GM19351 (cell line): Measurements from ENCODE around the gene PDK1.
"Not testable (repeated sequence)": the region's sequence is repeated elsewhere in the genome, so short reads cannot be mapped to it uniquely, and the experiment has no call there.

Source experiments
- ATAC-seq: cut with Tn5 transposase; IDR thresholded peaks from one replicate; pipeline ENCODE4 v1.9.1; 2021; ENCODE audit warnings: mild to moderate bottlenecking, moderate library complexity; ENCODE audit not compliant: unreplicated experiment

Gene PDK1

DNA sequence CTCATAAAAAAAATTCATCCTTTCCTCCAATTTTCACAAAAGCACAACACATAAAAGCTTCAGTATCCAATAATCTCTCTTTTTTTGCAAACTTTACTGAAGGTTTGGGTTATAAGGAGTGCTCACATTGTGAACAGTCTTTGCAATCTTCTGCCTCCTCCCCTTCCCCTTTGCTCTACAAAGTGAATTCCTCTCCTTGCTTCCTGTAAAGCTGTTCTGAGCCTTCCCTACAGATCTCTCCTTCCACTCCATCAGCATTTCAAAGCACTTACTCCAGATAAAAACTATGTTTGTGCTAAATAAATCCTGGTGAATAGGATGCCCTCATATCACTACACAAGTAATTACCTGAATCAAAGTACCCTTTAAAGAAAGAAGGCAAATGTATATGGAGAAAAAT lies 4.6 kb upstream of the PDK1 start:
- no peak for ATAC-seq

DNA sequence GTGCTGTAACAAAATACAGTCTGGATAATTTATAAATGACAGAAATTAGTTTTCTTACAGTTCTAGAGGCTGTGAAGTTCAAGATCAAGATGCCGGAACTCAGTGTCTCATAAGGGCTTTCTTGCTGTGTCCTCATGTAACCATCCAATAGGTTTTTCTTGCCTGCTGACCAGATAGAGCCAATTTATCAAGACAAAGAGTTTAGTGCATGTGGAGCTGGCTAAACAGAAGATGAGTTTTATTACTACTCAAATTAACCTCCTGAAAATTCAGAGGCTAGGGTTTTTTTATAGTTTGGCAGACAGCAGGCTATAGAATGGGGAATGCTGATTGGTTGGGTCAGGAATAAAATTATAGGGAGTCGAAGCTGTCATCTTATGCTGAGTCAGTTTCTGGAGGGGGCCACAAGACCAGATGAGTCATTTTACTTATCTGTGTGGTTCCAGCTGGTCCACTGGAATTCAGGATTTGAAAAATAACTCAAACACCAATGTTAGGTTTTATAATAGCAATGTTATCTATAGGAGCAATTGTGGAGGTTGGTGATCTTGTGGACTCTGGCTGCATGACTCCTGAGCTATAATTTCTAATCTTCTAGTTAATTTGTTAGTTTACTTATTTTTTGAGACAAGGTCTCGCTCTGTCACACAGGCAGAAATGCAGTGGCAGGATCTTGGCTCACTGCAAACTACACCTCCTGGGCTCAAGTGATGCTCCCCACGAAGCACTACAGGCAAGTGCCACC lies 3.2 kb upstream of the PDK1 start:
- ATAC-seq: no peak

DNA sequence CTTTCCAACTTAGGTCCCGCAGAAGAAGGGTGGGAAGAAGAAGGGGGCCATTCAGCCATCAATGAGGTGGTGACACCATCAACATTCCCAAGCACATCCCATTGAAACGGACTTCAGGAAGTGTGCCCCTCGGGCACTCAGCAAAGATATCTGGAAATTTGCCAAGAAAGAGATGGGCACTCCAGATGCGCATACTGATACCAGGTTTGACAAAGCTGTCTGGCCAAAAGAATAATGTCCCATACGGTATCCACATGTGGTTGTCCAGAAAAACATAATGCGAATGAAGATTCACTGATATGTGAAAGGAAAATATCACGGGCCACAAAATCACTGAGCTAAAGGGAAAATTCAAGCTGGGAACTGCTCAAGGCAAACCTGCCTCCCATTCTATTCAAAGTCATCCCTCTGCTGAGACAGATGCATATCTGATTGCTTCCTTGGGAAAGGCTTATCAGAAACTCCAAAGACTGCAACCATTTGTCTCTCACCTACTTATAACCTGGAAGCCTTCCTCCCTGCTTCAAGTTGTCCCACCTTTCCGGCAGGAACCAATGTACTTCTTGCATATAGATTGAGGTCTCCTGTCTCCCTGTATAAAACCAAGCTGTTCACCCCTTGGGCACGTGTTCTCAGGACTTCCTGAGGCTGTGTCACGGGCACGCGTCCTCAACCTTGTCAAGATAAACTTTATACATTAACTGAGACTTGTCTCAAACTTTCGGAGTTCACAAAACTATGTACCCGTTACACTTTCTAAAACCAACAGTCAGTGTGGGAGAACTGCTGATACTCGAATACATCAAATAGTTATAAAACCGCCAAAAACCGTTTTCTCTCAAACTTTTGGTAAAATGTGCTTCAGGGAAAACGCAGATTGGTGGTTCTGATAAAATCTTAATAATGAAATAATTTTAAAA lies 1.3 kb upstream of the PDK1 start:
- no peak for ATAC-seq

DNA sequence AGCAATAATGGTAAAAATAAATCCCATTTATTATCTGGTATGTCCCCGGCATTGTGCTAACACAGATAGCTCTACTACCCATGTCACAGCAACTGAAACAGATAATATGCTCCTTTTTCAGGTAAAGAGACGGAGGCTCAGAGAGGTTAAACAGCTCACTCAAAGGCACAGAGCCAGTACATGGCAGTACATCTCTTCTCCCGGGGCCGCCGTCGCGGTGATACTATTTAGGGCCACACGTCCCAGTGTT lies 693 bp upstream of the PDK1 start:
- ATAC-seq: no peak

DNA sequence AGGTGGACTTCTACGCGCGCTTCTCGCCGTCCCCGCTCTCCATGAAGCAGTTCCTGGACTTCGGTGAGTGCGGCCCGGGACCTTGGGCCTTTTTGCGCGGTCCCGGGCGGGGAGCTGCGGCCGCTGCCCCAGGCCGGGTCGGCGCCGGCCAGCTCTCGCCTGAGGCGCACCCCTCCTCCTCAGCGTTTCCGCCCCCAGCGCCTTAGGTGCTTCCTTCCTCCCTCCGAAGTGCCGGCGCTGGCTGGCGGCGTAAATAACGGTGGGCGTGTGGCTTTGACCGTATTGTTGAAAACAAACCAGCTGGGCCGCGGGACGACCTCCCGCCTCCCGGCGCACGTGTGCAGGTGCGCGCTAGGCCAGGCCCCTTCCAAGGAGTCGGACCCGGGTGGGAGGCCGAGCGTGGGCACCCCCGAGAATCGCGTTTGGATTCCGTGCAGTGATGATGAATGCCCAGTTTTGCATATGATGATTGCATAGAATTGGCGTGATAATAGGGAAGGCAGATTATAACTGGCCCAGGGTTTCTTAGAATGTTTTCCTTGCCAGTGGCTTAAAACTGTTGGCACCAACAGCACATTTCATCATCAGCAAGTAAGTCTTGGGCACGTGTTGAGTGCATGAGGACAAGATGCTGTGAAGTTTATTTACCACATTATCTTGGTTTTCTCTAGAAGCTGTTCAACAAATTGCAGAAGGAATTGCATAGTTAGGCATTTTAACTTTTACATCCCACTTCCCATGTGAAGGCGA lies 569 bp downstream of the PDK1 start:
- ATAC-seq: peak; percentile 67

DNA sequence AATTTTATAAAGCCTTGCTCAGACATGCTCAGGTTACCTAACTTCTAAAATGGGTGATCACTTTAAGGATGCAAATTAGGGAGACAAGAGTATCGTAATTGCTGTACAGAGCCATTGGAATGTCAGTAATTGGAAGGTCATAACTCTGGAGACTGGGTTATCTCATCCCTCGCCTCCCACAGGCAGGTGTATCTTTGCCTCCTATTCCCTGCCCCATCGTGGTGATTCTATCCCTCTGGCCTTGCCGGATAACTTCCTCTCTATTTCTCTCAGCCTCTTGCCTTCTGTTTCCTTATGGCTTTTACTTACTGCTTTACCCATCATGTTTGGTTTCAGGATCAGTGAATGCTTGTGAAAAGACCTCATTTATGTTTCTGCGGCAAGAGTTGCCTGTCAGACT lies 2.5 kb downstream of the PDK1 start:
- no peak for ATAC-seq

DNA sequence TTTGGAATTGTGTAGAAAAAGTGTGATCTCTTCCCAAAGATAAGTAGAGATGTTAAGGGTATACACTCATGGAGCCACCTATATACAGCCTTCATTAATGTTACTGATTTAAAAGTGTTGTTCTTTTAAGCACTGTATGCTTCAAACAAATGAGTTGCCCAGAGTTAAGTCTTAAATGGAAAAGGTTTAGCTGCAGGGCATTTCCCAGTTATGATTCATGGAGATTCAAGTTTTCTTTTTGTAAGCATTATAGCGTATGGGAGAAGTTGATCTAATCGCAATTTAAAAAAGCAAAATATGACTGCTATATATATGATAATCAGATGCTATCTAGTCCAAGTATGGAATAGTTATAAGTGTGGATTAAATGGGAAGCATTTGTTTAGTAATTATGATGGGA lies 4.8 kb downstream of the PDK1 start:
- no peak for ATAC-seq

DNA sequence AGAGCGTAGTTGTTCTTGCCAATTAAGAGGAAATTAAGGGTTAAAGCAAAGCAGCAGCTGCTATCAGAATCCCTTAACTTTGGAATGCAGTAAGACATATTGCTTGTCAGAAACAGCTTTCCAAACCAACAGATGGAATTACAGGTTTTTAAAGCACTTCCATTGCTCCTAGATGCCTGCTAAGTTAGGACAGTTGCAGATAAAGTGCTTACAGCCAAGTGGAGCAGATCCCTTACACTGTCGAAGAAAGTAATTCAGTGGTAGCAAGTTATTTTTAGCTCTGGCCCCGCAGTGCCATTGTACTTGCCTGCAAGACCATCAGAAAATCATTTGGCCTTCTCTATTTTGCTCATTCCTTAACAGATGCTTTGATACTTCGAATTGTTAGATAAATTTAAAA lies 5.4 kb downstream of the PDK1 start:
- ATAC-seq: no peak

DNA sequence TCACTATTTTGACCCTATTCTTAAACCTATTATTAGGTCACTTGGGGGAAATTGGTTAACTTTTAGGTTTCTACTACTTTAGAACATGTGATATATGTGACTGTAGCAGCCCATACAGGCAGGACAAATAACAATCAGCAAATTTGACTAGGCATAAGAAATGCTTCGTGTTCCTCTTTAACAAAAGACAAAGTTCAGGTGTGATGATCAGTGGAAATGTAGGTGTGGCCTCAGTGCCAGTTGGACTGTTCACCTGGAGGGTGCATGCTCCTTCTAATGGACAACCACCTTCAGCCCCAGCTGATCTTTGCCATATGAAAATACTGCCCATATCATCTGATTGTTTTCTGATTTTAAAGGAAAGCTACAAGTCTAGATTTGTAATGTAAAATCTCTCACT lies 6.4 kb downstream of the PDK1 start:
- ATAC-seq: no peak

DNA sequence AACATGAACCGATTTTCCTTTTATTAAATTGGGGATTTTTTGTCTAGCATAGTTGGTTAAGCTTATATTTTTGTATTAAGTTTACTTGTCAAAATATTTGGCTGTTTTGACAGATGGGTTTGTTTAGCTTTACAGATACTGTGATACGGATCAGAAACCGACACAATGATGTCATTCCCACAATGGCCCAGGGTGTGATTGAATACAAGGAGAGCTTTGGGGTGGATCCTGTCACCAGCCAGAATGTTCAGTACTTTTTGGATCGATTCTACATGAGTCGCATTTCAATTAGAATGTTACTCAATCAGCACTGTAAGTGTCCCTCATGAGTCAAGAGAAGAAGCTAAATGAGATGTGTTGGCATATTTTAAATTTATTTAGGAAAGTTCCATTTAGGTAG lies 8.5 kb downstream of the PDK1 start:
- no peak for ATAC-seq

DNA sequence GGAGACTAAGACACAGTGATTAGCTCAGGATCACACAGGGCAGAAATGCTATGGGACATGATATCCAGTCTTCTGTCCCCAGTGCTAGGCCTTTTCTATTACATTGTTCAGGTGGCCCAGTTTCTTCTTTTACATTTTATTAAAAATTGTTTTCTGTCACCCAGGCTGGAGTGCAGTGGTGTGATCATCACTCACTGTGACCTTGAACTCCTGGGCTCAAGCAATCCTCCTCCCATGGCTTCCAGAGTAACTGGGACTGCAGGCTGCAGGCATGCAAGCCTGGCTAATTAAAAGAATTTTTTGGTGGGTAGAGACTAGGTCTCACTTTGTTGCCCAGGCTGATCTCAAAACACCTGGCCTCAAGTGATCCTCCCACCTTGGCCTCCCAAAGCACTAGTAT lies 15.4 kb downstream of the PDK1 start:
- ATAC-seq: no peak

DNA sequence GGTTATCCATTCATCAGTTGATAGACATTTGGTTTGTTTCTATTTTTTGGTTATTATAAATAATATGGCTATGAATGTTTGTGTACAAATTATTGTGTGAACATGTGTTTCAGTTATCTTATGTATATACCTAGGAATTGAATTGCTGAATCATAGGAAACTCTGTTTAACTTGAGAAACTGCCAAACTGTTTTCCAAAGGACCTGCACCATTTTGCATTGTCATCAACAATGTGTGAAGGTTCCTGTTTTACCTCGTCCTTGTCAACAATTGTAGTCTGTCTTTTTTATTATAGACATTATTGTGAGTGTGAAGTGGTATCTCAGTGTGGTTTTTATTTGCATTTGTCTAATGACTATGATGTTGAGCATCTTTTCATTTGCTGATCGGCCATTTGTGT lies 17.1 kb downstream of the PDK1 start:
- ATAC-seq: no peak

DNA sequence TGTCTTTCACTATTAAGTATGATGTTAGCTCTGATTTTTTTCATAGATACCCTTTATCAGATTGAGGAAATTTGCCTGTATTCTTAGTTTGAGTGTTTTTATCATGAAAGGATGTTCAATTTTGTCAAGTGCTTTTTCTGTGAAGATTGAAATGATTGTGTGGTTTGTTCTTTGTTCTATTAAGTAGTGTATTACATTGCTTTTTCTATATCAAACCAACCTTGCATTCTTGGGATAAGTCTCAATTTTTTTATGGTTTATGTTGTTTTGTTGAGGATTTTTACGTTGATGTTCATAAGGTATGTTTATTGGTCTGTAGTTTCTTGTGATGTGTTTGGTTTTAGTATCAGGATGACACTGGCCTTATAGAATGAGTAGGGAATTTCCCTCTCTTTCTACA lies 19.1 kb downstream of the PDK1 start:
- no peak for ATAC-seq

DNA sequence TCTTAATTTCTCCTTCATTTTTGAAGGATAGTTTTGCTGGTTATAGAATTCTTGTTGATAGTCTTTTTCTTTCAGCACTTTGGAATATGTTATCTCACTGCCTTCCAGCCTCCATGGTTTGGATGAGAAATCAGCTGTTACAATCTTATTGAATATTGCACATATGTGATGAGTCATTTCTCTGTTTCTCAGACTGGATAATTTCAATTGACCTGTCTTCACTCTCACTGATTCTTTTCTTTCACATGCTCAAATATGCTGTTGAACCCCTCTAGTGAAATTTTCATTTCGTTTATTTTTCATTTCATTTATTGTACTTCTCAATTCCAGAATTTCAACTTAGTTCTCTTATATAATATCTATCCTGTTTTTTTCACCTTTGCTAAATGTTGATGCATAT lies 22.2 kb downstream of the PDK1 start:
- no peak for ATAC-seq

DNA sequence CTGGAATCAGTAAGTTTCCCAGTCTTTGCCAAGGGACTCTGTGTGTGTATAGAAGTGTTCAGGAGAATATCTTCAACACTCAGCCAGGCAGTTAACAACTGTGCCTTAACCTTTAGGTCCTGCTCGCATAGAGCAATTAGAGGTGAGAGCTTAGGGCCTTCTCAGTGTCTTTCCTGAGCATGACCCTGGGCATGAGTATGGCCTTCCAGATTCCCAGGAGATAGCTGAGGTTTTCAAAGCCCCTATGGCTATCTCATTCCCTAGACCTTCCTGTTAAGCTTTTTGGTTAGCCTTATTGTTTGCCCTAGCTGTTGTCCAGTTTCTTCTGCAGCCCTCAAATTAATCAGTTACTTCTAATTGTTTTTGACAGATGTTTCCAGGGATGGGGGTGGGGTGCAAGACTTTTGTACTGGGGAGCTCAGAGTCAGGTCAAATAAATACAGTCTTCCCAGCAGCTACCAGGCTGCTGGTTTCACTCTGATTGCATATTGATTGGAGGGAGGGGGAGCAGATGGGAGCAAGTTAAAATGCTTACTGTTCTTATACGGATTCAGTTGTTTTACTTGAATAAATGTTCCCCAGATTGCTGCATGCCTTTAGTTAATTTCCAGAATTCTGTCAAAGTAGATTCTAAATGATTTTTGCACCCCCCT lies 23.1 kb downstream of the PDK1 start:
- no peak for ATAC-seq

DNA sequence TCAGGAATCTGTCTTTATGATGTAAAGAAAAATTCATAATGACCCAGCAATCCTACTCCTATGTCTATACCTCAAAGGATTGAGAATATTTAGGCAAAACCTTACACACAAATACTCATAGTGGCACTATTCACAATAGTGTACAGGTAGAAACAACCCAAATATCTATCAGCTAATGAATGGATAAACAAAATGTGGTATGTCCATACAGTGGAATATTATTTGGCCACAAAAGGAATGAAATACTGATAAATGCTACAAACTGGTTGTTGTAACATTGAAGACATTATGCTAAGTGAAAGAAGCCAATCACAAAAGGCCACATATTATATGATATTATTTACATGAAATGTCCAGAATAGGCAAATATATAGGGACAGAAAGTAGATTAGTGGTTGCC lies 24.7 kb downstream of the PDK1 start:
- no peak for ATAC-seq

DNA sequence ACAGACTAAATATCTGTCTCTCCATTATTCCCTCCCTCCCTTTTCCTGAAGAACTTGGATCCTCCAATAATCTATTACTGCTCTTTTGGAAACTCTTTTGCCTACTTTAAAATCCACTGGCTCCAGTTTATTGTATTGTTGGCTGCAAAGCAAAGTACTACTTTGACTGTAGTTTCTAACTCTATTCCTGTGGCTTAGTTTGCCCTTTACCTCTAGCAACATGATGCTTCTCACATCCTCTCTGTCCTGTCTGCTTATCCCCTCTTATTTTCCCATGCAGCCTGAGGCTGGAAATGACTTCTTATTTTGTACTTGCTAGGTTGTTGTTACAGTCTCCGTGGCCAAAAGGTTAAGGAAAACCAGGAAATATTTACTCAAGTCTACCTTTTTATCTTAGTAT lies 26.8 kb downstream of the PDK1 start:
- no peak for ATAC-seq

DNA sequence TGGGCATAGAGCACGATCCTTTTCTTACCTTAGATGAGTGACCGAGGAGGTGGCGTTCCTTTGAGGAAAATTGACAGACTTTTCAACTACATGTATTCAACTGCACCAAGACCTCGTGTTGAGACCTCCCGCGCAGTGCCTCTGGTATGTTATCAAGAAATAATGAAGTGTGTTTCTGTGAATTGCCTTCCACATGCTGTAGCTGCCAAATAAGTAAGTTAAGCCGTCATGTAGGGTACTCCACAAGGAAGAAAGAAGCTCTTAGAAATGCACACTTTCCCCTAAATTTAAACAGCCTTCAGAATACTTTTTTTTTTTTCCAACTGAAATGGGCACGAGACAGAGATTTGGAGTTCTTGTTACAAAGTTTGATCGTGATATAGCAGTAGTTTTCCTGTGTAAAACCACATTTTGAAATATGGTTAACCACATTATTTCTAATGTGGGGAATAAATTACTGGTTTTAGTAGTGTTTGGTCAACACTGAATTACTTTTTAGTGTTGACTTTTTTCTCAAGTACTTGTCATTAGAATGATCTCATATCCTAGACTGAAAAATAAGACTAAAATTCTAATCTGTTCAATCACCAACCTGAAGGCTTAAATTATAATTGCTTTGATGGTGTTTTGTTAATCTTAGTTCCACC lies 30.5 kb downstream of the PDK1 start:
- no peak for ATAC-seq

DNA sequence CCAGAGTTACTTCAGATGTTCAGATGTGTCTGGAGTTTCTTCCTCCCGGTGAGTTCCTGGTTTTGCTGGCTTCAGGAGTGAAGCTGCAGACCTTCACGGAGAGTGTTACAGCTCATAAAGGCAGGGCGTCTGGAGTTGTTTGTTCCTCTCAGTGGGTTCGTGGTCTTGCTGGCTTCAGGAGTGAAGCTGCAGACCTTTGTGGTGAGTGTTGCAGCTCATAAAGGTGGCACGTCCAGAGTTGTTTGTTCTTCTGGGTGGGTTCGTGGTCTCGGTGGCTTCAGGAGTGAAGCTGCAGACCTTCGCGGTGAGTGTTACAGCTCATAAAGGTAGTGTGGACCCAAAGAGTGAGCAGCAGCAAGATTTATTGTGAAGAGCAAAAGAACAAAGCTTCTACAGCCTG lies 31.3 kb downstream of the PDK1 start:
- not testable (repeated sequence) for ATAC-seq

DNA sequence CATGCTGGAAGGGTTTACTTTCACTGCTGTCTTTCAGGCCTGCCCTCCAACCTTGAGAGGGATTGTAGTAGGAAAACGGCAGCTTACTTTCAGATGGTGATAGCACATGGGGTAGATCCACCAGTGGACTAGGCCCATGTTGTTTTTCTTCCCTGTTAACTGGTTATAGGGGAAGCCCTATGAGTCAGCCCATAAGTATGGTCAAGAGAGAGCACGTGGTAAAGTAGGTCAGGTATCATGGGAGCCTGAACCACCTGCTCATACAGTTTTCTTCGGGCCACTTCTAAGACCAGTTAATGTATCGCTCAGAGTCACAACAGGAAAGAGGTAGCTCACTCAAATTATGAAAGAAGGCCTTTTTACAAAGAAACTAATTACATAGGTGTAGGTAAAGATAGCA lies 33.0 kb downstream of the PDK1 start:
- no peak for ATAC-seq

DNA sequence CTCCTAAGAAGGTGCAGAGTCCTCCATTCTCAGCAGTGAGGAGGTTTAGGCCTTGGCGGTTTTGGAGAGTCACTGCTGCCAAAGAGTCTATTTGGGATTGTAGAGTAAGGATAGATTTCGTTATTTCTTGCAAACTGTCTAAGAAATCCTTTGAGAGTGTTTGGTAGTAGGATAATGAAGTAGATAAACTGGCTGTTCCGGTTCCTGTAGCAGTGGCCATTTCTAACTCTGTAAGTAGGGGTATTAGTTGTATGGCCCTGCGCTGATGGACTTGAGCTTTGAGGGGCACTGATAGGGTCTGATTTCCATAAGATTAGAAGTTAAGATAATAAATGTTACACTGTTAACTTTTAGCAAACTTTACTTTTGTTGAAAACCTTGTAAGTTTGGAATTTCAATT lies 35.5 kb downstream of the PDK1 start:
- not testable (repeated sequence) for ATAC-seq
